H9 (cell line): Measurements from ENCODE around the gene SLC22A5. TPM values are rescaled to one million over a fixed set of nuclear protein-coding genes. Genes with fewer than 3 reads are reported as not detected.

Experiments
- DNase-seq: peaks from one replicate; pipeline ENCODE4 v3.0.0-alpha.2; 2017
- H2AFZ ChIP-seq: one replicate; pipeline ENCODE4 v1.6.1; 2013; ENCODE audit warnings: mild to moderate bottlenecking, low read length, control low read depth, moderate library complexity
- H2AK5ac ChIP-seq: 2 replicates; pipeline ENCODE4 v1.6.1; 2013; ENCODE audit warnings: low read length, control low read depth, mixed read lengths; ENCODE audit not compliant: insufficient read length
- H2BK120ac ChIP-seq: one replicate; pipeline ENCODE4 v1.6.1; 2013; ENCODE audit warnings: low read depth, mild to moderate bottlenecking, low read length, control low read depth, inconsistent platforms; ENCODE audit not compliant: poor library complexity, severe bottlenecking
- H2BK12ac ChIP-seq: 2 replicates; pipeline ENCODE4 v1.6.1; 2013; ENCODE audit warnings: low read length, control low read depth, mixed read lengths, low read depth; ENCODE audit not compliant: insufficient read length
- H2BK15ac ChIP-seq: 2 replicates; pipeline ENCODE4 v1.6.1; 2013; ENCODE audit warnings: low read depth, low read length, control low read depth
- H2BK20ac ChIP-seq: one replicate; pipeline ENCODE4 v1.6.1; 2013; ENCODE audit warnings: low read depth, mild to moderate bottlenecking, low read length, control low read depth, inconsistent platforms; ENCODE audit not compliant: poor library complexity, severe bottlenecking
- H2BK5ac ChIP-seq: 2 replicates; pipeline ENCODE4 v1.6.1; 2013; ENCODE audit warnings: low read length, control low read depth, mixed read lengths; ENCODE audit not compliant: insufficient read length
- H3K14ac ChIP-seq: 2 replicates; pipeline ENCODE4 v1.6.1; 2013; ENCODE audit warnings: low read length, control low read depth; ENCODE audit not compliant: insufficient read depth
- H3K18ac ChIP-seq: 2 replicates; pipeline ENCODE4 v1.6.1; 2013; ENCODE audit warnings: low read depth, mild to moderate bottlenecking, mixed read lengths, low read length, control low read depth; ENCODE audit not compliant: insufficient read length
- H3K23ac ChIP-seq: 2 replicates; pipeline ENCODE4 v1.6.1; 2013; ENCODE audit warnings: low read length, control low read depth, mixed read lengths, low read depth; ENCODE audit not compliant: insufficient read length
- H3K23me2 ChIP-seq: 2 replicates; pipeline ENCODE4 v1.6.1; 2013; ENCODE audit warnings: low read depth, mild to moderate bottlenecking, mixed read lengths, low read length, control low read depth; ENCODE audit not compliant: insufficient read length, poor library complexity, severe bottlenecking
- H3K27ac ChIP-seq: 2 replicates; pipeline ENCODE4 v1.5.1; 2013; ENCODE audit warnings: low read length, control low read depth, mixed read lengths, low read depth; ENCODE audit not compliant: insufficient read length
- H3K27me3 ChIP-seq: 2 replicates; pipeline ENCODE4 v1.6.1; 2013; ENCODE audit warnings: low read length, control low read depth, inconsistent platforms; ENCODE audit not compliant: insufficient read depth
- H3K4ac ChIP-seq: 2 replicates; pipeline ENCODE4 v1.6.1; 2013; ENCODE audit warnings: low read depth, mild to moderate bottlenecking, control low read depth, inconsistent platforms, low read length, moderate library complexity
- H3K4me1 ChIP-seq: 2 replicates; pipeline ENCODE4 v1.6.1; 2013; ENCODE audit warnings: low read length, control low read depth, inconsistent platforms; ENCODE audit not compliant: insufficient read depth
- H3K4me2 ChIP-seq: 2 replicates; pipeline ENCODE4 v1.6.1; 2013; ENCODE audit warnings: low read length, control low read depth, mixed read lengths; ENCODE audit not compliant: insufficient read length, insufficient read depth
- H3K56ac ChIP-seq: 2 replicates; pipeline ENCODE4 v1.6.1; 2013; ENCODE audit warnings: low read depth, mild to moderate bottlenecking, mixed read lengths, low read length, control low read depth; ENCODE audit not compliant: insufficient read length
- H3K79me1 ChIP-seq: 2 replicates; pipeline ENCODE4 v1.6.1; 2013; ENCODE audit warnings: low read depth, mild to moderate bottlenecking, moderate library complexity, low read length, control low read depth, inconsistent platforms; ENCODE audit not compliant: insufficient read depth, poor library complexity, severe bottlenecking
- H3K79me2 ChIP-seq: 2 replicates; pipeline ENCODE4 v1.6.1; 2013; ENCODE audit warnings: low read length, control low read depth, inconsistent platforms; ENCODE audit not compliant: insufficient read depth
- H3K9ac ChIP-seq: 2 replicates; pipeline ENCODE4 v1.6.1; 2013; ENCODE audit warnings: low read length, control low read depth, mixed read lengths; ENCODE audit not compliant: insufficient read length; ENCODE audit errors: extremely low read depth
- H3K9me3 ChIP-seq: one replicate; pipeline ENCODE4 v1.6.1; 2013; ENCODE audit warnings: low read depth, low read length, inconsistent platforms; ENCODE audit not compliant: control insufficient read depth
- H3T11ph ChIP-seq: one replicate; pipeline ENCODE4 v1.6.1; 2013; ENCODE audit warnings: mild to moderate bottlenecking, low read length, control low read depth, inconsistent platforms
- H4K20me1 ChIP-seq: one replicate; pipeline ENCODE4 v1.6.1; 2013; ENCODE audit not compliant: control insufficient read depth, insufficient read length, insufficient read depth
- H4K5ac ChIP-seq: 2 replicates; pipeline ENCODE4 v1.6.1; 2013; ENCODE audit warnings: low read depth, mild to moderate bottlenecking, mixed read lengths, low read length, control low read depth; ENCODE audit not compliant: insufficient read length
- H4K8ac ChIP-seq: replicated peaks from 2 replicates; pipeline ENCODE4 v1.6.1; 2013; ENCODE audit warnings: low read length, control low read depth, mixed read lengths, low read depth; ENCODE audit not compliant: insufficient read length
- H4K91ac ChIP-seq: 2 replicates; pipeline ENCODE4 v1.6.1; 2013; ENCODE audit warnings: low read depth, mild to moderate bottlenecking, moderate library complexity, mixed read lengths, low read length, control low read depth; ENCODE audit not compliant: insufficient read length
- H3K27ac Mint-ChIP-seq, 3 experiments: 2 replicates in 2 of 3; 3 replicates in 1 of 3; pipeline ENCODE4 v1.8.0; 2020 to 2021; ENCODE audit warnings: mixed read lengths in 3 of 3, mild to moderate bottlenecking in 1 of 3, moderate library complexity in 1 of 3
- H3K27me3 Mint-ChIP-seq: 2 replicates; pipeline ENCODE4 v1.8.0; 2021; ENCODE audit warnings: low read depth, mild to moderate bottlenecking, moderate library complexity, mixed read lengths
- H3K36me3 Mint-ChIP-seq, 3 experiments: 2 replicates in 2 of 3; 3 replicates in 1 of 3; pipeline ENCODE4 v1.8.0; 2020 to 2021; ENCODE audit warnings: low read depth in 3 of 3, mixed read lengths in 3 of 3; ENCODE audit not compliant: insufficient read depth in 1 of 3
- H3K4me1 Mint-ChIP-seq, 2 experiments: 2 replicates each; pipeline ENCODE4 v1.8.0; 2020; ENCODE audit warnings: mixed read lengths in 2 of 2
- H3K4me3 Mint-ChIP-seq, 2 experiments: 2 replicates in 1 of 2; 3 replicates in 1 of 2; pipeline ENCODE4 v1.8.0; 2020 to 2021; ENCODE audit warnings: mild to moderate bottlenecking in 2 of 2, mixed read lengths in 2 of 2, moderate library complexity in 1 of 2
- H3K9me3 Mint-ChIP-seq, 2 experiments: 2 replicates in 1 of 2; 3 replicates in 1 of 2; pipeline ENCODE4 v1.8.0; 2020; ENCODE audit warnings: mild to moderate bottlenecking in 2 of 2, mixed read lengths in 2 of 2, moderate library complexity in 1 of 2
- CTCF ChIP-seq: fragments of 200-600 bp; sonication (generic); conservative IDR thresholded peaks from 3 replicates; pipeline ENCODE4 v1.8.0; 2021; ENCODE audit warnings: antibody characterized with exemption, mild to moderate bottlenecking
- WGBS: extraction: QIAGEN DNeasy Blood & Tissue Kit; methylation state at CpG from one replicate; pipeline ENCODE4 v1.1.7; 2013; ENCODE audit warnings: missing lambda C conversion rate, low lambda C conversion rate, mixed read lengths; ENCODE audit not compliant: insufficient read length; ENCODE audit errors: extremely low coverage; 5-methylcytosine and 5-hydroxymethylcytosine counted together
- total RNA-seq: library from RNA; stranded (reverse); gene quantifications from 2 replicates; pipeline ENCODE4 v1.2.1, GENCODE V29; 2021

The SLC22A5 gene
- total RNA-seq, 1 experiment from 2014 or later, result 3.4 TPM

GRCh38 chr5:132416306-132417009, 46.9 kb downstream of the SLC22A5 start:
- H3K4ac ChIP-seq, result no peak overlapping the region
- H3K79me1 ChIP-seq, result no peaks in the 10 kb centered on the region
- no peak overlapping the region for H2BK120ac ChIP-seq
- no peak overlapping the region for H3K4me3 Mint-ChIP-seq
- no peak overlapping the region for H3K27ac ChIP-seq
- H3K56ac ChIP-seq, result no peak overlapping the region
- H3K23ac ChIP-seq, result no peak overlapping the region
- H3K27ac Mint-ChIP-seq, result no peak overlapping the region
- H3K23me2 ChIP-seq, result no peaks in the 10 kb centered on the region
- no peaks in the 10 kb centered on the region for H3K36me3 Mint-ChIP-seq
- no peak overlapping the region for H2AK5ac ChIP-seq
- H2BK15ac ChIP-seq, result no peak overlapping the region
- no peak overlapping the region for H3K4me2 ChIP-seq
- H3K27me3 ChIP-seq, result no peaks in the 10 kb centered on the region
- H3T11ph ChIP-seq, result no peak overlapping the region
- no peak for DNase-seq
- no peak overlapping the region for H3K18ac ChIP-seq
- H2BK20ac ChIP-seq, result no peak overlapping the region
- no peak overlapping the region for H2BK5ac ChIP-seq
- no peak overlapping the region for H4K8ac ChIP-seq
- no peak overlapping the region for H2AFZ ChIP-seq
- H4K5ac ChIP-seq, result no peak overlapping the region
- H3K4me1 ChIP-seq, result no peaks in the 10 kb centered on the region
- H3K79me2 ChIP-seq, result no peaks in the 10 kb centered on the region
- no peak overlapping the region for H4K91ac ChIP-seq
- no peak for TF ChIP-seq CTCF
- no peaks in the 10 kb centered on the region; a peak in 1 of 5 replicates for H3K9me3 Mint-ChIP-seq
- H3K27me3 Mint-ChIP-seq, result peaks cover 4% of the 10 kb centered on the region; the same call in 1 of the 2 replicates
- peaks cover 15% of the 10 kb centered on the region in 2 experiments for H3K4me1 Mint-ChIP-seq
- no peak overlapping the region for H2BK12ac ChIP-seq
- no peak overlapping the region for H3K9ac ChIP-seq
- no peak overlapping the region for H3K14ac ChIP-seq
- no CpG with 5 or more reads among the region's 6 CpGs for WGBS
- no peaks in the 10 kb centered on the region for H3K9me3 ChIP-seq
- no peaks in the 10 kb centered on the region for H4K20me1 ChIP-seq
